Esophagus mucosa (tissue), 1 donor: ENCODE data around the gene TMEFF2. TPM values are rescaled to one million over a fixed set of nuclear protein-coding genes. Genes with fewer than 3 reads are reported as not detected.

Experiments
- ATAC-seq: fragments of 200-7000 bp; cut with Tn5 transposase; one replicate; pipeline ENCODE4 v1.9.1; 2020
- total RNA-seq: library from RNA; stranded (reverse); gene quantifications from one replicate; pipeline ENCODE4 v1.2.4, GENCODE V29; 2023
- donor health status: DM: yes; HTN: yes; CAD: no.

The TMEFF2 gene
- total RNA-seq, result not detected

- peak; percentile 49 for ATAC-seq
Observed at GRCh38 chr2:192194866-192195547, at the start of gene TMEFF2. Gene TMEFF2 (minus strand): TSS chr2:192194933. CDS start chr2:192194524, 409 bp downstream.

- ATAC-seq, result no peak
Observed at GRCh38 chr2:192243488-192243887, 48.8 kb upstream of the TMEFF2 start.

- ATAC-seq, result no peak
Observed at GRCh38 chr2:192236136-192236535, 41.4 kb upstream of the TMEFF2 start.

- no peak for ATAC-seq
Observed at GRCh38 chr2:192230889-192231453, 36.2 kb upstream of the TMEFF2 start.

- no peak for ATAC-seq
Observed at GRCh38 chr2:192228685-192229084, 34.0 kb upstream of the TMEFF2 start.

GRCh38 chr2:192218970-192219369 is 24.2 kb upstream of the TMEFF2 start:
- ATAC-seq, result no peak

- no peak for ATAC-seq
Observed at GRCh38 chr2:192218377-192218776, 23.6 kb upstream of the TMEFF2 start.

- ATAC-seq, result no peak
Observed at GRCh38 chr2:192216336-192216735, 21.6 kb upstream of the TMEFF2 start.

- ATAC-seq, result no peak
Observed at GRCh38 chr2:192215096-192215877, 20.6 kb upstream of the TMEFF2 start.

- ATAC-seq, result no peak
Observed at GRCh38 chr2:192208848-192209247, 14.1 kb upstream of the TMEFF2 start.

GRCh38 chr2:192206399-192206798 is 11.7 kb upstream of the TMEFF2 start:
- no peak for ATAC-seq

- no peak for ATAC-seq
Observed at GRCh38 chr2:192203876-192204275, 9.1 kb upstream of the TMEFF2 start.

- ATAC-seq, result no peak
Observed at GRCh38 chr2:192202373-192202772, 7.6 kb upstream of the TMEFF2 start.

GRCh38 chr2:192201116-192201515 is 6.4 kb upstream of the TMEFF2 start:
- ATAC-seq, result no peak

- ATAC-seq, result no peak
Observed at GRCh38 chr2:192197357-192197756, 2.6 kb upstream of the TMEFF2 start.

GRCh38 chr2:192196421-192197194 is 1.9 kb upstream of the TMEFF2 start:
- ATAC-seq, result no peak

GRCh38 chr2:192195548-192196418 is 1.1 kb upstream of the TMEFF2 start:
- ATAC-seq, result peak; percentile 22

GRCh38 chr2:192194265-192194865 is 368 bp downstream of the TMEFF2 start:
- peak; percentile 26 for ATAC-seq

GRCh38 chr2:192190474-192190873 is 4.3 kb downstream of the TMEFF2 start:
- ATAC-seq, result no peak

GRCh38 chr2:192186806-192187205 is 7.9 kb downstream of the TMEFF2 start:
- ATAC-seq, result no peak

- ATAC-seq, result no peak
Observed at GRCh38 chr2:192184349-192184748, 10.4 kb downstream of the TMEFF2 start.
